Activated naive CD4-positive, alpha-beta T cell treated with anti-CD3 and anti-CD28 coated beads for 36 hours (primary cell): ENCODE results near the gene PRR5L. TPM values are rescaled to one million over a fixed set of nuclear protein-coding genes. Genes with fewer than 3 reads are reported as not detected.

Source experiments
- CTCF ChIA-PET: fragments of 350-600 bp; sonication (Branson Sonifier 250); formaldehyde crosslinking; loops from one replicate; lab custom pipeline; 2021; ENCODE audit warnings: antibody characterized with exemption; lab: Charles Lee
- DNase-seq: peaks from one replicate; pipeline ENCODE4 v3.0.0-alpha.2; 2020
- H3K27ac Mint-ChIP-seq: one replicate; pipeline ENCODE4 v1.8.0; 2021; ENCODE audit warnings: mild to moderate bottlenecking, mixed read lengths
- H3K27me3 Mint-ChIP-seq: one replicate; pipeline ENCODE4 v1.8.0; 2021; ENCODE audit warnings: low read depth, mixed read lengths
- H3K36me3 Mint-ChIP-seq: one replicate; pipeline ENCODE4 v1.8.0; 2021; ENCODE audit warnings: low read depth, mixed read lengths
- H3K4me1 Mint-ChIP-seq: one replicate; pipeline ENCODE4 v1.8.0; 2021; ENCODE audit warnings: low read depth, mixed read lengths
- H3K4me3 Mint-ChIP-seq: one replicate; pipeline ENCODE4 v1.8.0; 2021; ENCODE audit warnings: mild to moderate bottlenecking, moderate library complexity, mixed read lengths
- H3K9me3 Mint-ChIP-seq: one replicate; pipeline ENCODE4 v1.8.0; 2021; ENCODE audit warnings: mixed read lengths
- intact Hi-C: fragments of 100-400 bp; cut with micrococcal nuclease; formaldehyde crosslinking; loops from one replicate; pipeline ENCODE4 v1.15.1; 2023
- total RNA-seq, 2 experiments: library from RNA; stranded (reverse); gene quantifications; one replicate each; pipeline ENCODE4 v1.2.3, GENCODE V29; 2021

The PRR5L gene
- total RNA-seq, 2 experiments from 2014 or later: 11.2 to 13.1 TPM

GRCh38 chr11:36363361-36364268 lies 67.5 kb downstream of the PRR5L start:
- Mint-ChIP-seq H3K4me3 (no peak overlapping the region), H3K27me3 (peaks cover 49% of the 10 kb centered on the region), H3K4me1 (peaks cover 9% of the 10 kb centered on the region), H3K9me3 (no peaks in the 10 kb centered on the region), H3K36me3 (no peaks in the 10 kb centered on the region), H3K27ac (no peak overlapping the region)
- intact Hi-C loops: no loop called here
- CTCF ChIA-PET: interaction anchor here (0.8 to 1.2 kb wide), 4 partner anchors 10 to 115 kb away, joined by 3 to 4 read pairs (median 3); no protein-coding TSS in a partner anchor
- DNase-seq: no peak

DNA sequence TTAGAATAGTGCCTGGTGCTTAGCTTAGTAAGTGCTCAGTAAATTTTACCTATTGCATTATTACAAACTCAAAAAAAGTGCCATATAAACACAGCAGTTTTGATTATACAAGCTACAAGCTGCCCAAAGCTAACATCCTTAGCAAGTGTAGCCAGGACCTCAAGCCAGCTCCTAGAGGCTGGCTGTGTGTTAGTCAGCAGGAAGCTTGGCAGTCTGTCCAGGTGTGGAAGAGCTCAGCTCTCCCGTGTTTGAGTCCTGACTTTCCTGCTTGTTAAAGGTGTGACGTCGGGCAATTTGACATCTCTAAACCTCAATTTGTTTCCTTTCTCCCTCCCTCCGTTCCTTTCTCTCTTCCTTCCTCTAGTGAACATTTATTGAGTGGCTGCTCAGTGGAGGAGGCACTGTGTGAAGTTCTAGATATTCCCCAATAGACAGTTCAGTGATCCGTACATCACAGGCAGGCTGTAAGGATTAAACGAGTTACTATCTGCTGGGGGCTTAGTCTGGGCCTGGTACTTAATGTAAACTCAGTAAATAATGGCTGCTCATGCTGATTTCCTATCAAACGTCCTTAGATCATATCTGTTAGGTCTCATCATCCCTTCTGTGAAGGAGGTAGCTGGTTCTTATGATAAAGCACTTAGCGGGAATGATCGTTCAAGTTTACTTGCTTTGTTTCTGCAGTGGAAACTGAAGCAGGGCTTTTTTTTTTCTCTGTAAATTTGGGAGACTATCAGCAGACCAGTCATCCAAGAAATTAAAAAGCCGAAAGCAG lies 68.7 kb downstream of the PRR5L start:
- no peaks in the 10 kb centered on the region for H3K9me3 Mint-ChIP-seq
- H3K36me3 Mint-ChIP-seq: no peaks in the 10 kb centered on the region
- H3K27me3 Mint-ChIP-seq: peaks cover 48% of the 10 kb centered on the region
- CTCF ChIA-PET: interaction anchor here (0.7 to 1.2 kb wide), 4 partner anchors 11 to 128 kb away, joined by 3 to 4 read pairs (median 4); no protein-coding TSS in a partner anchor
- H3K4me1 Mint-ChIP-seq: peaks cover 9% of the 10 kb centered on the region
- no peak overlapping the region for H3K27ac Mint-ChIP-seq
- intact Hi-C loops: no loop called here
- no peak for DNase-seq
- H3K4me3 Mint-ChIP-seq: no peak overlapping the region

DNA sequence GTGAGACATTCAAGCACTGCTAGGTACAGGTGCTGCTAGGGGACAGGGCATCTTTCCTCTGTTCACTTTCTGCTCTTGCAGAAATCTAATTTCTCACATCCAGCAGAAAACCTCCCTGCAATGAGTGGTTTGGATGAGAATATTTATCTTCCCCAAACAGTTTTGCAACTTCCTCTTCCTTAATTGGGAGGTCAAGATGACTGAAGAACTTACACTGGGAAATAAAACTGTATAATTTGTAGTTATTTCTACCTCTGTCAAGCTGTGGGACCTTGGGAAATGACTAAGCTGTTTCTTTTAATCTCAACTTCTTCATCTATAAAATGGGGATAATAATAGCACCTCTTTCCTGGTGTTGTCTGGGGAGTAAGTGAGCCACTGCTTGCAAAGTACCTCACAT lies 69.8 kb downstream of the PRR5L start:
- Mint-ChIP-seq H3K4me3 (no peak overlapping the region), H3K27me3 (peaks cover 56% of the 10 kb centered on the region), H3K4me1 (peaks cover 7% of the 10 kb centered on the region), H3K27ac (no peak overlapping the region), H3K36me3 (no peaks in the 10 kb centered on the region), H3K9me3 (no peaks in the 10 kb centered on the region)
- CTCF ChIA-PET: no interaction called here
- intact Hi-C loops: no loop called here
- no peak for DNase-seq

- peaks cover 56% of the 10 kb centered on the region for H3K27me3 Mint-ChIP-seq
- CTCF ChIA-PET: no interaction called here
- intact Hi-C loops: no loop called here
- H3K4me1 Mint-ChIP-seq: no peaks in the 10 kb centered on the region
- no peak overlapping the region for H3K27ac Mint-ChIP-seq
- no peaks in the 10 kb centered on the region for H3K9me3 Mint-ChIP-seq
- no peak for DNase-seq
- H3K4me3 Mint-ChIP-seq: no peak overlapping the region
- no peaks in the 10 kb centered on the region for H3K36me3 Mint-ChIP-seq
Measured at GRCh38 chr11:36367806-36368680, 72.0 kb downstream of the PRR5L start.

GRCh38 chr11:36371181-36371580 lies 75.1 kb downstream of the PRR5L start:
- no peak overlapping the region for H3K27ac Mint-ChIP-seq
- CTCF ChIA-PET: no interaction called here
- no peaks in the 10 kb centered on the region for H3K9me3 Mint-ChIP-seq
- intact Hi-C loops: no loop called here
- H3K36me3 Mint-ChIP-seq: no peaks in the 10 kb centered on the region
- H3K4me1 Mint-ChIP-seq: peaks cover 7% of the 10 kb centered on the region
- H3K27me3 Mint-ChIP-seq: peaks cover 54% of the 10 kb centered on the region
- DNase-seq: no peak
- no peak overlapping the region for H3K4me3 Mint-ChIP-seq

DNA sequence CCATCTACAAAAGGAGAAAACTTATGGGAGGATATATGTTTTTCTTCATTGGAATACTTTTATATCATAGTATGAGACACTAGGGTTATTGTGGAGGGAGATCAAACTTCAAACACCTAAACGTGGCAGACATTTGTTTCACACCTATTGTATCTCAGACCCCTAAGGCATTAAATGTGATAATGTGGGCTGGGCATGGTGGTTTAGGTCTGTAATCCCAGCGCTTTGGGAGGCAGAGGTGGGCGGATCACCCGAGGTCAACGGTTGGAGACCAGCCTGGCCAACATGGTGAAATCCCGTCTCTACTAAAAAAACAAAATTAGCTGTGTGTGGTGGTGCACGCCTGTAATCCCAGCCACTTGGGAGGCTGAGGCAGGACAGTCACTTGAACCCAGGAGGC lies 75.5 kb downstream of the PRR5L start:
- H3K4me3 Mint-ChIP-seq: no peak overlapping the region
- CTCF ChIA-PET: no interaction called here
- H3K36me3 Mint-ChIP-seq: no peaks in the 10 kb centered on the region
- intact Hi-C loops: no loop called here
- H3K9me3 Mint-ChIP-seq: no peaks in the 10 kb centered on the region
- H3K27ac Mint-ChIP-seq: no peak overlapping the region
- no peak for DNase-seq
- peaks cover 7% of the 10 kb centered on the region for H3K4me1 Mint-ChIP-seq
- peaks cover 53% of the 10 kb centered on the region for H3K27me3 Mint-ChIP-seq

DNA sequence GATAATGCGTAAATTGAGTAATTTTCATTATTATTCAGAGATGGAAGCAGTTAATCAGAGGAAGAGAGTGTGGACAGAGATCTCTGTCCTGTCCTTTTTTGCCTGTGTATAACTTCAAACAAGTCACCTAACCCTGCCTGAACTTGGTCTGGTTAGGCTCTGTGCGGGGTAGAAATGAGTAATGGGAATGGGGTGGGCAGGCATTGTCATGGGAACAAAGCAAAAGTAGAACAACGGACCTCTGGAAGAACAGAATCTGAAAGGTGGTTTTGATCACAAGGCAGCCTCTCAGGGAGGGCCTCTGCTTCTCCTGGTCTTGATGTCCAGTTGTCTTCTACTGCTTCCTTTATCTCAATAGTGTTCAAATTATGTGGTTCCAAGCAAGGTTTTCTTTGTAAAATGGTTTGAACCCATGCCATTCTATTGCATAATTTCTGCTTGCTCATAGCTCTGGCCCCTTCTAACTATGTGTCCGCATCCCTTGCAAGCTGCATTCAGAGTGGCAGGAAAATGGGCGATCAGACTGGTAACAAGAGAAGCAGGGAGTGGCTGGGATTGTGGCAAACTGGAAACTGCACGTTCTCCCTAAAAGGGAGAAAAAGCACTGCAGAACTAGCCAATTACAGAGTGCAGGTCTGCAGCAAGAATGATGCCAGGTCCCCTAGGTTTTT lies 76.1 kb downstream of the PRR5L start:
- H3K27ac Mint-ChIP-seq: no peak overlapping the region
- peaks cover 52% of the 10 kb centered on the region for H3K27me3 Mint-ChIP-seq
- no peaks in the 10 kb centered on the region for H3K9me3 Mint-ChIP-seq
- no peak overlapping the region for H3K4me3 Mint-ChIP-seq
- CTCF ChIA-PET: interaction anchor here (0.6 to 2.3 kb wide), 3 partner anchors 50 to 121 kb away, joined by 3 to 8 read pairs (median 3); no protein-coding TSS in a partner anchor
- H3K4me1 Mint-ChIP-seq: peaks cover 10% of the 10 kb centered on the region
- no peaks in the 10 kb centered on the region for H3K36me3 Mint-ChIP-seq
- DNase-seq: no peak
- intact Hi-C loops: no loop called here

DNA sequence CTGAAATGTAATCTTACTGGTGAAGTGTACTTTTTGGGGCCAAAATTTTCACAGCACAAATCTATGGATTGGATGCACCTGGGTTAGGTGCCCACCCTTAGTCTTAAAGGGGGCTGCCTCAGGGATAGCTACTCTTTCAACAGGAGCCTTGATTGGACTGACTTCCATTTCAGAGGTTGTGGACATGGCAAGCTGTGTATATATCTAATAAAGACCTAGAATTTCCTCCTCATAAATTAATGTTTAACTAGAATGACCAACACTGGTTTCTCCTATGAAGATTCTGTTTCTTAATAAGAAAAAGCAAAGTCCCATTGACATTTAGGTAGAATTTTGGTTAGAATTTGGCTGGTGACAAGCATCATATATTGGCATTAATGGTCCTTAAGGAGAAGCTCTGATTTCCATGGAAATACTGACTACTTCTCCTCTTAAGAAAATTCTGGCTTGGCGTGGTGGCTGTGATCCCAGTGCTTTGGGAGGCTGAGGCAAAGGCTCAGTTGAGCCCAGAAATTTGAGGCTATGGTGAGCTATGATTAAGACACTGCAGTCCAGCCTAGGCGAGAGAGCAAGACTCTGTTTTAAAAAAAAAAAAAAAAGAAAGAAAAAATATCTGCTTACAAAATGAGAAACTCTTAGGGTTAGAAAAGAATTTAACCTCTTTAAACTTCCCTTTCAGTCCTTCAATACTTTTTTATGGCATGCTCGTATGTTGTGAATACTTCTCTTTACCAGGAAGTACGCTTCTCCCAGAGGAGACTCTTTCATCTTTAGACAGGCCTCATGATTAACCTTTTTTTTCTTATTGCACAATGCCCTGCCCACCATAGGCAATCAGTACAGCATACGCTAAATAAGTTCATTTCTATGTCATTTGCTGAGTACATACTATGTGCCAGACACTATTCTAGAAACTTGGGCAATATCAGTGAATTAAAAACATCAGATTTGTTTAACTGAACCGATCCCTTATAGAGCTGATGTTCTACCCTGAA lies 77.2 kb downstream of the PRR5L start:
- Mint-ChIP-seq H3K4me1 (peaks cover 20% of the 10 kb centered on the region), H3K9me3 (no peaks in the 10 kb centered on the region), H3K27me3 (peaks cover 57% of the 10 kb centered on the region), H3K36me3 (peaks cover 8% of the 10 kb centered on the region), H3K27ac (no peak overlapping the region), H3K4me3 (no peak overlapping the region)
- intact Hi-C loops: no loop called here
- no peak for DNase-seq
- CTCF ChIA-PET: interaction anchor here (0.7 to 2.3 kb wide), 3 partner anchors 49 to 384 kb away, joined by 3 to 8 read pairs (median 3); no protein-coding TSS in a partner anchor

- Mint-ChIP-seq H3K36me3 (peaks cover 10% of the 10 kb centered on the region), H3K4me1 (peaks cover 21% of the 10 kb centered on the region), H3K9me3 (no peaks in the 10 kb centered on the region), H3K4me3 (no peak overlapping the region), H3K27me3 (peaks cover 66% of the 10 kb centered on the region), H3K27ac (no peak overlapping the region)
- intact Hi-C loops: loop anchor here (5.0 kb wide), 1 partner anchor 48 kb away; no protein-coding TSS in a partner anchor
- no peak for DNase-seq
- CTCF ChIA-PET: interaction anchor here (0.8 to 2.1 kb wide), 3 partner anchors 21 to 82 kb away, joined by 3 to 11 read pairs (median 4); no protein-coding TSS in a partner anchor
Measured at GRCh38 chr11:36374726-36375125, 78.6 kb downstream of the PRR5L start.

- H3K36me3 Mint-ChIP-seq: peaks cover 10% of the 10 kb centered on the region
- peaks cover 21% of the 10 kb centered on the region for H3K4me1 Mint-ChIP-seq
- H3K4me3 Mint-ChIP-seq: peak overlapping the region; percentile 85
- intact Hi-C loops: loop anchor here (2.0 to 5.0 kb wide), 3 partner anchors 33 to 67 kb away; no protein-coding TSS in a partner anchor
- H3K27ac Mint-ChIP-seq: no peak overlapping the region
- DNase-seq: no peak
- CTCF ChIA-PET: interaction anchor here (0.6 to 2.1 kb wide), 12 partner anchors 22 to 1765 kb away, joined by 3 to 11 read pairs (median 4); no protein-coding TSS in a partner anchor
- H3K27me3 Mint-ChIP-seq: peaks cover 68% of the 10 kb centered on the region
- no peaks in the 10 kb centered on the region for H3K9me3 Mint-ChIP-seq
Measured at GRCh38 chr11:36375353-36376008, 79.4 kb downstream of the PRR5L start.
